Colonic mucosa (tissue), 4 donors: Measurements from ENCODE around the gene NEK4. TPM values are rescaled to one million over a fixed set of nuclear protein-coding genes. Genes with fewer than 3 reads are reported as not detected.

ENCODE experiments used
- DNase-seq: peaks from one replicate; pipeline ENCODE4 v3.0.0-alpha.2; 2020
- H3K27ac ChIP-seq: fragments of 200-600 bp; one replicate; pipeline ENCODE4 v1.8.0; 2021
- H3K27me3 ChIP-seq: fragments of 200-600 bp; one replicate; pipeline ENCODE4 v1.8.0; 2021
- H3K36me3 ChIP-seq: fragments of 200-600 bp; one replicate; pipeline ENCODE4 v1.8.0; 2021
- H3K4me1 ChIP-seq: fragments of 200-600 bp; one replicate; pipeline ENCODE4 v1.8.0; 2021; ENCODE audit warnings: mild to moderate bottlenecking
- H3K4me3 ChIP-seq: fragments of 200-600 bp; one replicate; pipeline ENCODE4 v1.8.0; 2021
- H3K9ac ChIP-seq, 2 donors: one replicate each; pipeline ENCODE4 v1.7.0; 2013; ENCODE audit warnings: control low read depth in 2 of 2, low read depth in 2 of 2, low read length in 2 of 2
- H3K9me3 ChIP-seq: fragments of 200-600 bp; one replicate; pipeline ENCODE4 v1.8.0; 2021
- intact Hi-C: fragments of 100-400 bp; cut with DNase I; formaldehyde crosslinking; loops from one replicate; pipeline ENCODE4 v1.14.1; 2022
- total RNA-seq, 2 donors: library from RNA; stranded (reverse); fragmentation: NEBNext Ultra II Directional in 1 of 2; extraction: Animal tissue kit (Norgen Biotek cat#: 25700) in 1 of 2; gene quantifications; one replicate each; pipeline ENCODE4 v1.2.1, GENCODE V29; 2021
- TF ChIP-seq, protein P1 (sequence below): fragments of 200-600 bp; IDR thresholded peaks from one replicate; pipeline ENCODE4 v1.8.0; 2022; ENCODE audit warnings: antibody characterized with exemption, mild to moderate bottlenecking
- donor health status: healthy.
- donor health status: DM: no; HTN: no; CAD: no.
- donor health status: DM: no; HTN: no; CAD: no.

Gene NEK4
- total RNA-seq, 2 donors from 2014 or later, result 21.2 to 29.1 TPM

DNA sequence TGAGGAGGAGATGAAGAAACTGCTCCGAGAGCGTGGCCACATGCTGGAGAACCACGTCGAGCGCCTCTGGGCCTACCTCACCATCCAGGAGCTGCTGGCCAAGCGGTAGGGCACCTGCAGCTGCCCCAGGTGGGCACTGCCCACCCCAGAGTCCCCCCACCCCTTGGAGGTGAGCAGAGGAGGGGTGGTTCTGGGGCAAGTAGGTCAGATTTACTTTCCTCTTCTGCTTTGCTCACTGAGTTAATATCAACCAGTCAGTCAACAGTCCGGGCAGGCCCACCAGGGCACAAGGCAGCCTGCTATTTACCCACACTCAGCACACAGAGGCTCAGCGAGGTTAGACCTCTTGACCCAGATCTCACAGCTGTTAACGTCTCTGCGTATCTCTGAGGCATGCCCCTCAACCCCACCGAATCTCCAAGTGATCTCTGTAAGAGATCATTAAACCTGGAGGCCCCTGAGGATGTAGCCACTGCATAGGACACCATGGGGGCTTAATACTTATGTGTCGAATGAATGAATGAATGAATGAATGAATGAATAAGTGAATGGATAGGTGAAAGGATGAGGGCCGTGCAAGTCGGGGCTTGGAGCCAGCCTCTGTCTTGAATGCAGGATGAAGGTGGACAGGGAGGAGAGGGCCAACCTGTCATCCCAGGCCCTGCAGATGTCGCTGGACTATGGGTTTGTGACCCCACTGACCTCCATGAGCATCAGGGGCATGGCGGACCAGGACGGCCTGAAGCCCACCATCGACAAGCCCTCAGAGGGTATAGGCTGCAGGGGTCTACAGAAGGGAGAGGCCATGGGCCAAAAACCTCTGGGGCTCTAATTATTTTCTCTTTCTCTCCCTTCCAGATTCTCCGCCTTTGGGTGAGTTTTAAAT, 15.8 kb upstream of the NEK4 start:
- no peak for DNase-seq
- no peaks in the 10 kb centered on the region for H3K4me1 ChIP-seq
- no peaks in the 10 kb centered on the region for H3K9me3 ChIP-seq
- no peaks in the 10 kb centered on the region for H3K36me3 ChIP-seq
- intact Hi-C loops, result no loop called here
- no peaks in the 10 kb centered on the region for H3K27me3 ChIP-seq
- no peak overlapping the region for H3K27ac ChIP-seq
- TF ChIP-seq, protein P1, sequence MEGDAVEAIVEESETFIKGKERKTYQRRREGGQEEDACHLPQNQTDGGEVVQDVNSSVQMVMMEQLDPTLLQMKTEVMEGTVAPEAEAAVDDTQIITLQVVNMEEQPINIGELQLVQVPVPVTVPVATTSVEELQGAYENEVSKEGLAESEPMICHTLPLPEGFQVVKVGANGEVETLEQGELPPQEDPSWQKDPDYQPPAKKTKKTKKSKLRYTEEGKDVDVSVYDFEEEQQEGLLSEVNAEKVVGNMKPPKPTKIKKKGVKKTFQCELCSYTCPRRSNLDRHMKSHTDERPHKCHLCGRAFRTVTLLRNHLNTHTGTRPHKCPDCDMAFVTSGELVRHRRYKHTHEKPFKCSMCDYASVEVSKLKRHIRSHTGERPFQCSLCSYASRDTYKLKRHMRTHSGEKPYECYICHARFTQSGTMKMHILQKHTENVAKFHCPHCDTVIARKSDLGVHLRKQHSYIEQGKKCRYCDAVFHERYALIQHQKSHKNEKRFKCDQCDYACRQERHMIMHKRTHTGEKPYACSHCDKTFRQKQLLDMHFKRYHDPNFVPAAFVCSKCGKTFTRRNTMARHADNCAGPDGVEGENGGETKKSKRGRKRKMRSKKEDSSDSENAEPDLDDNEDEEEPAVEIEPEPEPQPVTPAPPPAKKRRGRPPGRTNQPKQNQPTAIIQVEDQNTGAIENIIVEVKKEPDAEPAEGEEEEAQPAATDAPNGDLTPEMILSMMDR, result no peak
- H3K9ac ChIP-seq, result no peak overlapping the region
- no peak overlapping the region for H3K4me3 ChIP-seq

DNA sequence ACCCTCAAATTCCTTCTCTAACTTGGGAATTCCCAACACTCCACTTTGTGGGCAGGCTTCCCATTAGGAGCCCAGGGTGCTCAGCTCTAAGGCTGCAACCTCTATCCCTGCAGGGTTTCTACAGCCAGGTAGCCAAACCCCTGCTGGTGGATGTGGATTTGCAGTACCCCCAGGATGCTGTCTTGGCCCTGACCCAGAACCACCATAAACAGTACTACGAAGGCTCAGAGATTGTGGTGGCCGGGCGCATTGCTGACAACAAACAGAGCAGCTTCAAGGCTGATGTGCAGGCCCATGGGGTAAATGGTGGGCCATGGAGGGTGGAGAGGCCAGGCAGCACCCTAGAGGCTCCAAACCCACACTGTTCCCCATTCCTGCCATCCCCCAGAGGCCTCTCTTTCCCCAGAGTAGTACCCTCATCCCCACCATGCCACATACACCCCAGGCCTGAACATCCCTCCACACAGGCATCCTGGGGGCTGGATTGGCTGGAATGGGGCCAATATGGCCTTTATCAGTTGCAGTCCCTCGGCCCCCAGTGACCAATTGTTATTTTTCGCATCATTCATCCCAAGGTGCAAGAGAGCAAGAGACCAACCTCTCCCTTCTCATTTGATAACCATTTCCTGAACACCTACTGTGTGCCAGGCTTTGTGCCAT, 14.3 kb upstream of the NEK4 start:
- H3K36me3 ChIP-seq, result no peaks in the 10 kb centered on the region
- DNase-seq, result no peak
- H3K9me3 ChIP-seq, result no peaks in the 10 kb centered on the region
- intact Hi-C loops, result no loop called here
- no peak overlapping the region for H3K9ac ChIP-seq
- no peaks in the 10 kb centered on the region for H3K27me3 ChIP-seq
- TF ChIP-seq, protein P1, result no peak
- H3K27ac ChIP-seq, result no peak overlapping the region
- no peak overlapping the region for H3K4me3 ChIP-seq
- no peaks in the 10 kb centered on the region for H3K4me1 ChIP-seq

DNA sequence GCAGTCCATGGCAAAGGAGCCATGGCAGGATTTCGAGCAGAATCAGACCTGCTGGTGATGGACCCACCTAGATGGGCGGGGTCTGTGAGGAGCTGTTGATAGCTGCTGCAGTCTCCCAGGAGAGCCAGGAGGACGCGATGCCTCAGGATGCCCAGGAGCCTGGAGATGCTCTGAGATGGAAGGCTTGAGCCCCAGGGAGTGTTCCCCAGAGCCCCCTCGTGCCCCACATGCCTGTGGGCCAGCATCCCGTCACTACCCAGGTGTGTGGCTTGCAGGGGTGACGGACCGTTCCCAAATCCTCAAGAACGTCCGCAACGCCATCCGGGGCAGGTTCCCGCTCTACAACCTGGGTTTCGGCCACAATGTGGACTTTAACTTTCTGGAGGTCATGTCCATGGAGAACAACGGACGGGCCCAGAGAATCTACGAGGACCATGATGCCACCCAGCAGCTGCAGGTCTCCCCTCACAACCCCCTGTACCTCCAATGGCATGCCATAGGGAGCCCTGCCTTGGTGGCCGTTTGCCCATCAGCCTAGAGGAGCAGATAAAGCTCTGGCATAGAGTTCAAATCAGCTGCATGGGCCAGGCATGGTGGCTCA, 13.4 kb upstream of the NEK4 start:
- no peak for DNase-seq
- no peaks in the 10 kb centered on the region for H3K36me3 ChIP-seq
- TF ChIP-seq, protein P1, result no peak
- intact Hi-C loops, result no loop called here
- no peak overlapping the region for H3K4me3 ChIP-seq
- no peaks in the 10 kb centered on the region for H3K4me1 ChIP-seq
- H3K9ac ChIP-seq, result no peak overlapping the region
- no peak overlapping the region for H3K27ac ChIP-seq
- H3K9me3 ChIP-seq, result no peaks in the 10 kb centered on the region
- H3K27me3 ChIP-seq, result no peaks in the 10 kb centered on the region

DNA sequence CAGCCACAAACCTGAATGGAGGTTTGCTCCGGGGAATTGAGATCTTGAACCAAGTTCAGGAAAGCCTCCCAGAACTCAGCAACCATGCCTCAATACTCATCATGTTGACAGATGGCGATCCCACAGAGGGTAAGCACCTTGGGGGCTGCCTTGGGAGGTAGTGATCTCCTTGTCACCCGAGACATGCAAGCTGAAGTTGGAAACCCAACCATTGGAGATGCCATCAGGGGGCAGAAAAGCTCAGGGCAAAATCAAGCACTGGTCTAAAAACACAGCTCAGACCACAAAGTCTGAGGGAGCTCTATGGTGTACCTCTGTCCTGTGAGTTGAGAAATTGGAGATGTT, 12.4 kb upstream of the NEK4 start:
- Histone ChIP-seq H3K9ac (no peak overlapping the region), H3K36me3 (no peaks in the 10 kb centered on the region), H3K27ac (no peak overlapping the region), H3K9me3 (no peaks in the 10 kb centered on the region), H3K4me1 (no peaks in the 10 kb centered on the region), H3K27me3 (no peaks in the 10 kb centered on the region), H3K4me3 (no peak overlapping the region)
- TF ChIP-seq, protein P1, result no peak
- no peak for DNase-seq
- intact Hi-C loops, result no loop called here

DNA sequence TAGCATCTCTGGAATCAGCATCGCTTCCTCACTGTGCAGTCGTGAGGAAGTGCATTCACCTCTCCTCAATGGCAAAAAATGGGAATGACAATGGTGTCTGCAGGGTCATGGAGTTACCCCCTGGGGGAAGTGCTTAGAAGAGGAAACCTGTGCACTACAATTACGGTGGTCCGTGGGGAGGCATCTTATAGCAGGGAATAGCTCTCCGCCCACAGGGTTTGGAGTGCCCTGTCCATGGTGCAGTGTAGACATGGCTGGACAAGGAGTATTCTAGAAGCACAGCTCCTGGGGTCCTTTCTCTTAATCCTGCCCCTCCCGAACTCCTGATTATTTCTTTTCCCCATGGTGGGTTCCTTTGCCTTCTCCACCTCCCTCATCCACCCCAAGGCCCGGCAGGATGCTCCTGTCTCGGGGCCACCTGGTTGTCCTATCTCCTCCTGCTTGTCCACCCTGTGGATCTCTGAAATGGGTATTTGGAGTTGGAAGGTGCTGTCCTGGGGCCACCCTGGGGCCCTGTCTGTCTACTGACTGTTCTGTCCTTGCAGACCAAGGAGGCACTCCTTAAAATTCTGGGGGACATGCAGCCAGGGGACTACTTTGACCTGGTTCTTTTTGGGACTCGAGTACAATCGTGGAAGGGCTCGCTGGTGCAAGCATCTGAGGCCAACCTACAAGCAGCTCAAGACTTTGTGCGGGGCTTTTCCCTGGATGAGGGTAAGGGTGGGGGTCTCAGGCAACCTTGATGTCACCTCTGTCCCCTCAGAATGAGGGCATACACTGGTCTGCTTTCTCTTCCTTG, 11.9 kb upstream of the NEK4 start:
- H3K27ac ChIP-seq, result no peak overlapping the region
- no peak for DNase-seq
- intact Hi-C loops, result no loop called here

More for the DNA sequence above, 11.9 kb upstream of the NEK4 start:
- Histone ChIP-seq H3K36me3 (no peaks in the 10 kb centered on the region), H3K9ac (no peak overlapping the region), H3K4me1 (no peaks in the 10 kb centered on the region), H3K9me3 (no peaks in the 10 kb centered on the region), H3K27me3 (no peaks in the 10 kb centered on the region), H3K4me3 (no peak overlapping the region)
- TF ChIP-seq, protein P1, result no peak
